Left ventricle myocardium inferior (tissue), 1 donor: ENCODE measurements around the gene FOXS1. TPM values are rescaled to one million over a fixed set of nuclear protein-coding genes. Genes with fewer than 3 reads are reported as not detected.
A peak's percentile ranks its signal among the peaks of the same experiment; 100 is the strongest.

Source experiments
- DNase-seq: peaks from one replicate; pipeline ENCODE4 v3.0.0-alpha.2; 2020
- H3K27ac ChIP-seq: fragments of 200-600 bp; replicated peaks from 2 replicates; pipeline ENCODE4 v1.8.0; 2021
- H3K27me3 ChIP-seq: fragments of 200-600 bp; 2 replicates; pipeline ENCODE4 v1.8.0; 2021; ENCODE audit warnings: low read depth
- H3K36me3 ChIP-seq: fragments of 200-600 bp; 2 replicates; pipeline ENCODE4 v1.8.0; 2021
- H3K4me1 ChIP-seq: fragments of 200-600 bp; 2 replicates; pipeline ENCODE4 v1.8.0; 2021
- H3K4me3 ChIP-seq: fragments of 200-600 bp; 2 replicates; pipeline ENCODE4 v1.8.0; 2021; ENCODE audit warnings: mild to moderate bottlenecking, moderate library complexity
- H3K9me3 ChIP-seq: fragments of 200-600 bp; replicated peaks from 2 replicates; pipeline ENCODE4 v1.8.0; 2021
- intact Hi-C: fragments of 100-400 bp; cut with micrococcal nuclease; formaldehyde crosslinking; loops from one replicate; pipeline ENCODE4 v1.11.0; 2022
- long read RNA-seq: library from polyadenylated mRNA; unstranded; transcript quantifications from one replicate; pipeline ENCODE4 v2.0.0, GENCODE V29; 2021
- total RNA-seq: library from RNA; stranded (reverse); fragmentation: NEBNext Ultra II Directional; extraction: Animal tissue kit (Norgen Biotek cat#: 25700); gene quantifications from one replicate; pipeline ENCODE4 v1.2.1, GENCODE V29; 2021
- TF ChIP-seq, protein P1 (sequence below): fragments of 200-600 bp; IDR thresholded peaks from 2 replicates; pipeline ENCODE4 v1.8.0; 2021; ENCODE audit warnings: antibody characterized with exemption, mild to moderate bottlenecking, borderline replicate concordance
- donor health status: DM: no; HTN: yes; CAD: no; lungs with severe emphysema.

Gene FOXS1
- 1.6 TPM for total RNA-seq
- long read RNA-seq, partial matches to known transcripts, result 0 of 2 reads
- long read RNA-seq, other reads (novel, unspliced or antisense), result 0 of 2 reads

- Histone ChIP-seq H3K27me3 (peaks cover 30% of the 10 kb centered on the region), H3K4me3 (peak within 1 kb of the TSS; percentile 64), H3K36me3 (no peaks in the 10 kb centered on the region), H3K4me1 (peaks cover 32% of the 10 kb centered on the region), H3K9me3 (no peaks in the 10 kb centered on the region), H3K27ac (peak within 1 kb of the TSS; percentile 87)
- TF ChIP-seq, protein P1, sequence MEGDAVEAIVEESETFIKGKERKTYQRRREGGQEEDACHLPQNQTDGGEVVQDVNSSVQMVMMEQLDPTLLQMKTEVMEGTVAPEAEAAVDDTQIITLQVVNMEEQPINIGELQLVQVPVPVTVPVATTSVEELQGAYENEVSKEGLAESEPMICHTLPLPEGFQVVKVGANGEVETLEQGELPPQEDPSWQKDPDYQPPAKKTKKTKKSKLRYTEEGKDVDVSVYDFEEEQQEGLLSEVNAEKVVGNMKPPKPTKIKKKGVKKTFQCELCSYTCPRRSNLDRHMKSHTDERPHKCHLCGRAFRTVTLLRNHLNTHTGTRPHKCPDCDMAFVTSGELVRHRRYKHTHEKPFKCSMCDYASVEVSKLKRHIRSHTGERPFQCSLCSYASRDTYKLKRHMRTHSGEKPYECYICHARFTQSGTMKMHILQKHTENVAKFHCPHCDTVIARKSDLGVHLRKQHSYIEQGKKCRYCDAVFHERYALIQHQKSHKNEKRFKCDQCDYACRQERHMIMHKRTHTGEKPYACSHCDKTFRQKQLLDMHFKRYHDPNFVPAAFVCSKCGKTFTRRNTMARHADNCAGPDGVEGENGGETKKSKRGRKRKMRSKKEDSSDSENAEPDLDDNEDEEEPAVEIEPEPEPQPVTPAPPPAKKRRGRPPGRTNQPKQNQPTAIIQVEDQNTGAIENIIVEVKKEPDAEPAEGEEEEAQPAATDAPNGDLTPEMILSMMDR, result no peak
- peak; percentile 60 for DNase-seq
- intact Hi-C loops, result no loop called here
Observed at GRCh38 chr20:31845300-31845863, at the start of gene FOXS1. FOXS1 (minus strand) TSS chr20:31845604; CDS start chr20:31845542, 62 bp downstream.

GRCh38 chr20:31890646-31891045 is 45.2 kb upstream of the FOXS1 start:
- H3K4me3 ChIP-seq, result no peak overlapping the region
- H3K9me3 ChIP-seq, result no peaks in the 10 kb centered on the region
- intact Hi-C loops, result no loop called here
- H3K36me3 ChIP-seq, result no peaks in the 10 kb centered on the region
- no peak overlapping the region for H3K27ac ChIP-seq
- TF ChIP-seq, protein P1, result no peak
- DNase-seq, result no peak
- no peaks in the 10 kb centered on the region for H3K27me3 ChIP-seq
- H3K4me1 ChIP-seq, result peaks cover 6% of the 10 kb centered on the region

- Histone ChIP-seq H3K27me3 (no peaks in the 10 kb centered on the region), H3K27ac (no peak overlapping the region), H3K4me1 (peaks cover 10% of the 10 kb centered on the region), H3K9me3 (no peaks in the 10 kb centered on the region), H3K4me3 (no peak overlapping the region), H3K36me3 (no peaks in the 10 kb centered on the region)
- intact Hi-C loops, result no loop called here
- no peak for DNase-seq
- TF ChIP-seq, protein P1, result no peak
Observed at GRCh38 chr20:31883829-31884228, 38.4 kb upstream of the FOXS1 start.

DNA sequence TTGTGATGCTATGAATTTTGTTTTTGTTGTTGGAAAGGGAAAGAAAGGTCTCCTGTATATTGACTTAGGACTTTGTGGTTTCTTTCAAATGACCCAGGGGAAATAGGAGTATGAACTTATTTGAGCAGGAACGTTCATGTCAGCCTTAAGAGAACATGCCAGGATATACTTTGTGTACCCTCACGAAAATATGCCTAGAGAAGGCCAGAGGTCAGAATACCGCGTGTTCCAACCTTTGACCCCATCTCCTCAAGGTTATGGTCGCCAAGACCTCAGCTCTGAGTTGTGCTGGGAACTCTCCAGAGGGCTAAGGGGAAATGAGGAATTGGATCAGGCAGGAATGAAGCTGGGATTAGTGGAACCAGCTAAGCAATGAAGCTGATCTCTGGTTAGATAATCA is 36.5 kb upstream of the FOXS1 start:
- intact Hi-C loops, result no loop called here
- no peaks in the 10 kb centered on the region for H3K36me3 ChIP-seq
- no peak overlapping the region for H3K27ac ChIP-seq
- H3K4me1 ChIP-seq, result peaks cover 10% of the 10 kb centered on the region
- H3K27me3 ChIP-seq, result no peaks in the 10 kb centered on the region
- DNase-seq, result no peak
- H3K9me3 ChIP-seq, result peaks cover 12% of the 10 kb centered on the region
- TF ChIP-seq, protein P1, result no peak
- H3K4me3 ChIP-seq, result no peak overlapping the region

DNA sequence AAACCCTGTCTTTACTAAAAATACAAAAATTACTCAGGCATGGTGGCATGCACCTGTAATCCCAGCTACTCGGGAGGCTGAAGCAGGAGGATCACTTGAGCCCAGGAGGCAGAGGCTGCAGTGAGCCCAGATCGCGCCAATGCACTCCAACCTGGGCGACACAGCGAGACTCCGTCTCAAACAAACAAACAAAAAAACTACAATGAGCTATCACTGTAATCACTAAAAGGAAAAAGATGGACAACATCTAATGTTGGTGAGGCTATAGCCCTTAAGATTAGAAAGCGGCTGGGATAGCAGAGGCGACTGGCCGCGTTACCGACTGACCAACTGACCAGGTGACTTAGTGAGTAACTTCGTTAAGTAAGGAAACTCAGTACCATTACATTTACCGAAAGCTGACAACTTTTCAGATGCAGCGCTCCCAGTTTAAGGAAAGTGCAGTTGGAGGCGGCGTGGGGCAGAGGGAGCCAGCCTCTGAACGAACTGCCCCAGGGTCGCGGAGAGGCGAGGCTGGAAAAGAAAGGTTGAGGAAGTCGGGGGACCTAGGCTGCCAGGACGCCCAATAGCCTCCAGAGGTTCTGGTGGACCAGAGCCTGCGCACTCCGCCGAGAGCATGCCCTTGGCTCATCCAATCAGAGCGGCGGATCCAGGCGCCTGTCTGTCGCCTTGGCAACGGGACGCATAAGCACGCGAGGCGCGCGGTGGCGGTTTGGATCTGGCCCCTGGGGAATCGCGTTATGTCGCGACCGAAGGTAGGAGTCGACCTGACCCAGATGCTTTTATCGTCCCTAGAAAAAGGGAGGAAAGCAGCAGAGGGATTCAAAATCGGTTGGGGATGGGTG is 34.0 kb upstream of the FOXS1 start:
- no peaks in the 10 kb centered on the region for H3K27me3 ChIP-seq
- peak; percentile 93 for DNase-seq
- TF ChIP-seq, protein P1, result no peak
- no peaks in the 10 kb centered on the region for H3K36me3 ChIP-seq
- intact Hi-C loops, result no loop called here
- peaks cover 10% of the 10 kb centered on the region for H3K4me1 ChIP-seq
- H3K9me3 ChIP-seq, result peaks cover 12% of the 10 kb centered on the region
- peak overlapping the region; percentile 59 for H3K27ac ChIP-seq
- H3K4me3 ChIP-seq, result peak overlapping the region; percentile 73
